Activated naive CD4-positive, alpha-beta T cell treated with anti-CD3 and anti-CD28 coated beads, Interleukin-2, amount 50 U/mL, for 16 hours (primary cell): ENCODE data around the gene ROCK1.
"Not testable (repeated sequence)": the region's sequence is repeated elsewhere in the genome, so short reads cannot be mapped to it uniquely, and the experiment has no call there.

Source experiments
- DNase-seq: peaks from one replicate; pipeline ENCODE4 v3.0.0-alpha.2; 2020

The ROCK1 gene

DNA sequence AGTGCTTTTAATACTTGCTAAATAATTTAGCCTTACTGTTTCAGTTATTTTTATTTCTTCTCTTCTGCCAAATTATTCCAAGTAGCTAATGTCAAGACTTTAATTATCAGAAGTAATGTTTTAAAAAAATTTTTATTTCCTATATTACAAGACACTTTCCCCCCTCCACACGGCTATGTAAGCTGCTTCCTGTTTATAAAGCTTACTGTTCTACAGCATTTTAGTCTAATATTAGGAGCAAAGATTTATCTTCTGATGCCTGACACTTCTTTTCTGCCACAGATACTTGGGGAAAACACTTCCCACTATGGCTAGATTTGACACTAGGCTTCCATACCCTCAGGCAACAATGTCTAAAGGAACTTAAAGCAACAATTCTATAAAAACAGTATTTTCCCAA lies 62.3 kb downstream of the ROCK1 start:
- DNase-seq, result no peak

DNA sequence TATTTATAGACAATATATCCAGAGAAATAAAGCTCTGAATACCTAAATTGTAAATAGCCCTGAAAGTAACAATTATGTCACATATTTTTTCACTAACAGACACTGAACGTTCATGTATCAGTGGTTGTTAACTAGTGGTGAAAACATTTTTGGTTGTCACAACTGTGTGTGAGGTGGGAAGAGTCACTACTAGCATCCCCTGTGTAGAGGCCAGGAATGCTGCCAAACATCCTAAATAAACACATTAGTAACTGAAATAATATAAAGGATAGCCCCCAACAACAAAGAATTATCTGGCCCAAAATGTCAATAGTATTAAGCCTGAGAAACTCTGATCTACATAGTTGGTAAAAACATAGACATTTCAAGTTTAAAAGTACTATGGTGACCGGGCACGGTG lies 64.5 kb downstream of the ROCK1 start:
- no peak for DNase-seq

DNA sequence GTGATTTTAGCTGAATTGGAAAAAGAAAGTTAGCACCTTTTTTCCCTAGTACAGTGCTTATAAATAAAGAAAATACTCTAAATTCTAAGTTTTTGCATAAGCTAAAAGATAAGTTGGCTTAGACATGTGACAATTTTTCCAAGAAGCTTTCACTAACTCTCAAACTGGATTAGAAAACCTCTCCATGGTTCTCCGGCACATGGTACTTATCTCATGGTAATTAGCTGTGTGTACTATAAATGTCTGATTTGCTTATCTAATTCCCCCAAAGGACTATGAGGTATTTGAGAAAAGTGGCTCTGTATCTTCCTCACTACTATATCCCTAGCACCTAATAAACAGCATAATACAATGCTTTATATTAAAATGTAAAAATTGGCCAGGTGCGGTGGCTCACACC lies 71.1 kb downstream of the ROCK1 start:
- DNase-seq, result no peak

DNA sequence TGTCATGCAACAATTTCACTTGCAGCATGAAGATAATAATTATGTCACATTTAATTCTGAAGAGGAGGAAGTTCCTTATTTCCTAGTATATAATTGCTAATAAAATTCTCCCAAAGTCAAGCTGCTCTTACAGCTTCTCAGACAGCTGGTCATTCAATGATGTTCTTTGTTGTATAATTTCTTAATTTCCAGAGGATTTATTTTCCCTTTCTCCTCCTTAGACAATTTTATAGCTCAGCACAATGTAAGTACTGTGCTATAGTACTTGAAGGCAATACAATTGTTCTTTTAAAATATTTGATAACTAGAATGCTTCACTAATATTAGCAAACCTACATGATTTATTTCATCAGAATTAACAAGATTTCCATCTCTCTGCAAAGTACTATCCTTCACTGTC lies 73.4 kb downstream of the ROCK1 start:
- DNase-seq, result no peak

DNA sequence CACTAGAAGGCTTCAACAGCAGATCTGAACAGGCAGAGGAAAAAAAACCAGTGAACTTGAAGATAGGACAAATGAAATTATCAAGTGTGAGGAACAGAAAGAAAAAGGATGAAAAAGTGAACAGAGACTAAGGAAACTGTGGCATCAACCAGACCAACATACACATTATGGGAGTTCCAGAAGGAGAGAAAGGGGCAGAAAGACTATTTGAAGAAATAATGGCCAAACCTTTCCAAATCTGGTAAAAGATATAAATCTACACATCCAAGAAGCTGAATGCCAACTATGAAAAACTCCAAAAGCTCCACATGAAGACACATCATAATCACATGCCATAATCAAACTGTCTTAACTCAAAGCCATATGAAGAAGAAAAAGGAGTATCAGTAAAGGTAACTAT lies 79.8 kb downstream of the ROCK1 start:
- no peak for DNase-seq

DNA sequence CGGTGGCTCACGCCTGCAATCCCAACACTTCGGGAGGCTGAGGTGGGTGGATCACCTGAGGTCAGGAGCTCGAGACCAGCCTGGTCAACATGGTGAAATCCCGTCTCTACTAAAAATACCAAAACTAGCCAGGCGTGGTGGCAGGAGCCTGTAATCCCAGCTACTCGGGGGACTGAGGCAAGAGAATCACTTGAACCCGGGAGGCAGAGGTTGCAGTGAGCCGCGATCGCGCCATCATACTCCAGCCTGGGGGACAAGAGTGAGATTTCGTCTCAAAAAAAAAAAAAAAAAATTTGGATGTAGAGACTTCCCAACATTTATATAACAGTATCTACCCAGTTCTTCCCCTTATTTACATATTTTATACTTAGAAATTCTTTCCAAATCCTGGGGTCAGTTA lies 93.4 kb downstream of the ROCK1 start:
- DNase-seq, result not testable (repeated sequence)

DNA sequence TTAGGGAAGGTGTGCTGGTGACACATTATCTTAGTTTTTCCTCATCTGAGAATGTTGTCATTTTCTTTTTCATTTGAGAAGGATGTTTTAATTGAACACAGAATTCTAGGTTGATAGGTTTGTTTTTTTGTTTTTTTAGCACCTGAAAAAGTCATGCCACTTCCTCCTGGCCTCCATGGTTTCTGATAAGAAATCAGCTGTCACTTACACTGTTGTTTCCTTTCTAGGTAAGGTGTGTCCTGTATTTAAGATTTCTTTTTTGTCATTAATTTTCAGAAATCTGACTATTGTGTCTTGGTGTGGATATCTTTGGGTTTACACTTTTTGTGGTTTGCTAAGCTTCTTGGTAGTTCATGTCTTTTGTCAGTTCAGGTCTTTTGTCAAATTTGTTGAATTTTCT lies 99.3 kb downstream of the ROCK1 start:
- no peak for DNase-seq

DNA sequence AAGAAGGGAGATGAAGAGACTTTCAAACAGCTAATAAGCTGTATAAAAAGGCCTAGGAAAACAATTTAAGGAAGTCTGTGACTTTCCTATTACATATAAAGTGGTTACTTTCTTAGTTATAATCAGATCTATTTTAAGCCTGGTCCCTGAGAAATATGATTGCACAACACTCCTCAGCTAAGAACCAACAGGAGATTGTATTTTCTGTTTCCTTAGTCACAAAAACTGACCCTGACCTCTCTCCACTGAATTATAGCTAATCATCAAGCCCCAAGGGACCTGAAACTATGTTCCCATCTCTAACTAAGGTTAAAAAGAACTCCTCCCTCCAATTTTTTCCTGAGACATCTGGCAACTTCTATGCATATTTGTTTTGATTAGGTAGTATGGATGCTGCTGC lies 106.9 kb downstream of the ROCK1 start:
- DNase-seq, result no peak

DNA sequence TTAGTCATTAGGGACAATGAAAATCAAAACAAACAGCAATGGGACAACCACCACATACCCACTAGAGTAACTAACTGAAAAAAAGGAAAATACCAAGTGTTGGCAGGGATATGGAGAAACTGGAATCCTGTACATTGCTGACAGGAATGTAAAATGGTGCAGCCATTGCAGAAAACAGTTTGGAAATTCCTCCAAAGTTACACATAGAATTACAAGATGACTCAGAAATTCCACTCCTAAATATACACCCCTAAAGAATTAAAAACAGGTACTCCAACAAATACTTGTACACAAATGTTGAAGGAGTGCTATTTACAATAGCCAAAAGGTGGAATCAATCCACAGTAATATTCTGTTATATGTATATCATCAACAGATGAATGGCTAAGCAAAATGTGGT lies 110.9 kb downstream of the ROCK1 start:
- no peak for DNase-seq

DNA sequence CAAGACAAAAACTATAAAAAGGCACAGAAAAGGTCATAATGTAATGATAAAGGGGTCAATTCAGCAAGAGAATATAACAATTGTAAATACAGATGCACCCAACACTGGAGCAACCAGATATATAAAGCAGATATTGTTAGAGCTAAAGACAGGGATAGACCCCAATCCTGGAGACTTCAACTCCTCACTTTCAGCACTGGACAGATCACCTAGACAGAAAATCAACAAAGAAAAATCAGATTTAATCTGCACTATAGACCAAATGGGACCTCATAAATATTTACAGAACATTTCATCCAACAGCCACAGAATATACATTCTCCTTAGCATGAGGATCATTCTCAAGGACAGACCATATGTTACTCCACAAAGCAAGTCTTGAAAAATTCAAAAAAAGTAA lies 114.2 kb downstream of the ROCK1 start:
- no peak for DNase-seq

DNA sequence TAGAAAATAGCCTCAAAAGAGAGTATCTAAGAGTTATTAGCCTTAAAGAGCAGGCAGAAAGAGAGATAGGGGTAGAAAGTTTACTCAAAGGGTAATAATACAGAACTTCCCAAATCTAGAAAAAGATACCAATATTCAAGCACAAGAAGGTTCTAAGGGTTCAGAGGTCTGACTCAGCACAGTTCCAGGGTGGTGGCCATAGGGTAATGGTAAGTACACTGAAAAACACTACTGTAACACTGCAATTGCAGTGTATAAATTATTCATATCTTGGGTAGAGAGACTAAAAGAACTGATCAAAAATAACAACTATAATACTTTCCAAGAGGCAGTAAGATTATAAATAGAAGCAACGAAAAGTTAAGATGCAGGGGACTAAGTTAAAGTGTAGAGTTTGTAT lies 115.2 kb downstream of the ROCK1 start:
- no peak for DNase-seq

DNA sequence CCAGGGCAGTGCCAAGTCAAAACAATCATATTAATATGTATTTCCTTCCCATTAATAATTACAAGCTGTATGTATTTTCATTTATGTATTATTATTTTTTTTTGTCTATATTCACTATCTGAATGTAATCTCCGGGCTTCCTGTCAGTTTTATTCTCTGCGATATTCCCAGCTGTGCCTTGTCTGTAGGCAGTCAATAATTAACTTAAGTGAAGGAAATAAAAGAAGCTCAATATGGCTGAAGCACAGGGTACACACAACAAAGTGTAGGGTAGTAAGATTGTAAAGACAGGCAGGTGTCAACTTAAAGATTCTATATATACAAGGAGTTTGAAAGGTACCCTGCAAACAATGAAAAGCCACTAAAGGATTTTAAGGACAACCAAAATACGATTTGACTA lies 122.9 kb downstream of the ROCK1 start:
- DNase-seq, result no peak

DNA sequence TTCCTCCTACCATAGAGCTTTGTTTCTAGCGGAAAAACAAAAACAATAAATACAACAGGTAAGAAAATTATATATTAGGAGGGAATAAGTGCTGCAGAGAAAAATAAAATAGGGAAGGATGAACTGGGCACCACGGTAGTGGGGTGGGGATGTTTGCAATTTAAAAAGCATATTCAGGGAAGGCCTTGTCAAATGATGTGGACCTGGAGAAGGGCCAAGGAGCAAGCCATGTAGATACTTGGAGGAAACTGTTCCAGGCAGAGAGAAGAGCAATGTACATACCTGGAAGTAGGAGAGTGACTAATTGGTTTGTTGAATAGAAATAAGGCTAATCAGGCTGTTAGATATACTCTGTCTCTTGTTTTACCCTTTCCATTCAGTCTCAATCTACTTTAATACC lies 136.5 kb downstream of the ROCK1 start:
- DNase-seq, result no peak

DNA sequence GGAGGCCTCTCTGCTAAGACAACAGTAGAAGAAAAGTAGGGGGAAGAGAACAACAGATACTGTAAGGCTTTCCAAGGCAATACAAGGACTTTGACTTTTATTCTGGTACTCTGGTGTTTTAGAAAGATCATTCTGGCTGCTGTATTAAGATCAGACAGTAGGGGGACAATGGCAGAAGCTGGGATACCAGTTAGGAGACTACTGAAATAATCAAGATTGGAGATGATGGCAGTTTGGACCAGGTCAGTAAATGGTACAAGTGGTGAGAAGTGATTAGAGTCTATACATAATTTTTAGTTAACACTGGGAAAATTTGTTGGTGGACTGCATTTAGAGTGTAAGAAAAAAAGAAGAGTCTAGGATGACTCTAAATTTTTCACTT lies 139.7 kb downstream of the ROCK1 start:
- DNase-seq, result no peak

DNA sequence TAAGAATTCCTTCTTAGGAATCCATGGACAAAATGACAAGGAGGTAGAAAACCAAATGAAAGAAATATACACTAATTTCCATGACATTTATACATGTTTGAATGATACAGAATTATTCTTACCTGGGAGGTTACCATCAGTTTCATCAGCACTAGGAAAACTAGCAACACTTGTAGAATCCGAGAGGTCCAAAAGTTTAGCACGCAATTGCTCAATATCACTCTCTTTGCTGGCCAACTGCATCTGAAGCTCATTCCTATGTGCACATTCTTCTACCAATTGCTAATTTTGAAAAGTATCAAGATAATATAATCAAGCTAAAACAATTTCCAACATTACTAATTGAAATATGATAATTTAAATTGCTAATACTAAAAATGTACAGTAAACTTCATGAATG lies 144.8 kb downstream of the ROCK1 start:
- DNase-seq, result no peak

DNA sequence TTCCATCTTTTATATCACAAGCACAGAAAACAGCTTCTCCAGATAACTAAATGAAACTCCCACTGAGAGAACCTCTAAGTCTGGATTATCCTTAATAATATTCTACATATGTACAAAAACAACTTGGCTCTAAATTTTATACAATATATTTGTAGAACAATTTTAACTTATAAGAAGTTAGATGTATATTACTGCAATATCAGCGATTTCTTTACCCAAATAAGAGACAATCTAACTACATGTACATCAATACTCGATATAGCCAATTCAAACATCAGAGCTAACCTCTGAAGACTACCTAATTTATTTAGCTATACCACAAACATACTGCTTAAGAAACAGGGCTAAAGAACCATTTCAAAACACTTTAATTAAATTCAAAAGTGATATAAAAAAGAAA lies 148.6 kb downstream of the ROCK1 start:
- DNase-seq, result no peak

DNA sequence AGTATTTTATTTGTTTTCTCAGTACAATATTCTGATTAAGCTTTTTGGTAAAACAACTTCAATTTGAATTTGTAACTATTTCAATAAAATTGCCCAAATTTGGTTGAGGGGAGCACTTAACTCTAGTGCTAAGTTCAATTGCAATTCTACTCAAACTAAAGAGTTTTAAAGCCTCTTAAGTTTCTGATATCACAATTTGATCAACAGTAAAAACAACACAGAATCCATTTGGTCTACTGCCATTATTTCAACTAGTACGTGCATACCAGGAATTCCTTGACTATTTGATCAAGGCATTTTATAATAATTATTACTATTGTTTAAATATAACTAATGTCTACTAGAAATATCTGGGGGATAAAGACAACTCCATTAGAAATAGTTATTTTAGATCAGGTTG lies 150.9 kb downstream of the ROCK1 start:
- DNase-seq, result no peak

DNA sequence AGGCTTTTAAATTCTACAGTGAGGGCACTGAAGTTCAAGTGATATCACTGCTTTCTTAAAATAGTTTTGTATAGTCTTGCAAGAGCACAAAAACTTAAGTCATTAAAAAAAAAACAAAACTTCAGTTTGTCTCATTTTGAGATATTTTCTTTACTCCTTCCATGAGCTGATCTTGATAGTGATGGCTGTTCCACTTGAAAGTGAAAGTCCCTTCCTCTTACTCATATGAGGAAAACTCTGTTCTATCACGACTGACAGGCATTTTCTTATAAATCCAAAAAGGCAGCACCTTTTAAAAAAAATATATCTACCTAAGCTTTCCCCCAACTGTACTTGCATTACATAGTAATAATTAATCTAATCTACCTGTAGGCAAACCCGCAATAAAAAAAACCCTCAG lies 160.8 kb downstream of the ROCK1 start:
- not testable (repeated sequence) for DNase-seq
